SK-N-SH (cell line): ENCODE data around the gene OLFML1. TPM values are rescaled to one million over a fixed set of nuclear protein-coding genes. Genes with fewer than 3 reads are reported as not detected.

Experiments used
- CTCF ChIA-PET: fragments of 300-600, 350-600 bp; formaldehyde crosslinking; extraction: SDS; loops from one replicate; lab custom pipeline; 2021; lab: Yijun Ruan, JAX
- POLR2A ChIA-PET: fragments of 350-600 bp; sonication (Branson Sonifier 250); formaldehyde crosslinking; extraction: SDS; loops from one replicate; lab custom pipeline; 2020; ENCODE audit warnings: antibody characterized with exemption, inconsistent platforms; lab: Yijun Ruan, JAX
- DNase-seq: peaks from one replicate; pipeline ENCODE4 v3.0.0; 2012
- H2AFZ ChIP-seq: fragments of 200-600 bp; sonication (generic); 2 replicates; pipeline ENCODE4 v1.8.1; 2016; ENCODE audit warnings: antibody characterized with exemption, mild to moderate bottlenecking, low read depth
- H3F3A ChIP-seq: fragments of 200-600 bp; sonication (generic); replicated peaks from 2 replicates; pipeline ENCODE3; 2016; ENCODE audit warnings: antibody characterized with exemption, mild to moderate bottlenecking; ENCODE audit not compliant: insufficient read depth
- H3K27ac ChIP-seq, 2 experiments: fragments of 200-500 bp in 1 of 2; fragments of 200-600 bp in 1 of 2; sonication (Bioruptor generic) in 1 of 2; sonication (generic), shearing (Covaris generic) in 1 of 2; 2 replicates each; pipeline versions ENCODE4 v1.5.1 to v1.6.1; 2014 to 2016; ENCODE audit warnings: low read depth in 2 of 2, inconsistent platforms in 1 of 2, low read length in 1 of 2, mild to moderate bottlenecking in 1 of 2, mixed read lengths in 1 of 2
- H3K27me3 ChIP-seq: fragments of 200-600 bp; sonication (generic), shearing (Covaris generic); 2 replicates; pipeline ENCODE4 v1.6.1; 2016; ENCODE audit warnings: mixed run types; ENCODE audit not compliant: insufficient read depth
- H3K36me3 ChIP-seq, 2 experiments: fragments of 200-500 bp in 1 of 2; fragments of 200-600 bp in 1 of 2; sonication (Bioruptor generic) in 1 of 2; sonication (generic) in 1 of 2; replicated peaks in 1 of 2; 2 replicates each; pipeline versions ENCODE3 to v1.5.1; 2014 to 2016; ENCODE audit warnings: low read length in 1 of 2, mild to moderate bottlenecking in 1 of 2; ENCODE audit not compliant: insufficient read depth in 2 of 2, control insufficient read depth in 1 of 2
- H3K4me1 ChIP-seq, 2 experiments: fragments of 200-500 bp in 1 of 2; fragments of 200-600 bp in 1 of 2; sonication (Bioruptor generic) in 1 of 2; sonication (generic), shearing (Covaris generic) in 1 of 2; 2 replicates each; pipeline versions ENCODE4 v1.5.1 to v1.6.1; 2014 to 2016; ENCODE audit warnings: low read depth in 1 of 2, low read length in 1 of 2, mixed run types in 1 of 2; ENCODE audit not compliant: insufficient read depth in 2 of 2, control insufficient read depth in 1 of 2
- H3K4me2 ChIP-seq: fragments of 200-600 bp; sonication (generic), shearing (Covaris generic); 2 replicates; pipeline ENCODE4 v1.6.1; 2017; ENCODE audit warnings: mixed run types
- H3K4me3 ChIP-seq, 2 experiments: fragments of 200-500 bp in 1 of 2; fragments of 200-600 bp in 1 of 2; sonication (Bioruptor generic) in 1 of 2; sonication (generic), shearing (Covaris generic) in 1 of 2; 2 replicates each; pipeline versions ENCODE4 v1.5.1 to v1.8.1; 2014 to 2016; ENCODE audit warnings: low read depth in 2 of 2, inconsistent platforms in 1 of 2, low read length in 1 of 2, mild to moderate bottlenecking in 1 of 2, mixed read lengths in 1 of 2, moderate library complexity in 1 of 2
- H3K79me2 ChIP-seq: fragments of 200-600 bp; sonication (generic); 2 replicates; pipeline ENCODE4 v1.8.1; 2017; ENCODE audit warnings: mild to moderate bottlenecking; ENCODE audit not compliant: insufficient read depth
- H3K9ac ChIP-seq: fragments of 200-600 bp; sonication (generic); 2 replicates; pipeline ENCODE4 v1.6.1; 2017; ENCODE audit warnings: mixed run types
- H3K9me2 ChIP-seq: fragments of 200-600 bp; sonication (generic); 2 replicates; pipeline ENCODE4 v1.6.1; 2017; ENCODE audit warnings: mixed run types
- H3K9me3 ChIP-seq: fragments of 200-600 bp; sonication (generic); 2 replicates; pipeline ENCODE4 v1.6.1; 2017; ENCODE audit warnings: mixed run types, mild to moderate bottlenecking, moderate library complexity
- H4K20me1 ChIP-seq: fragments of 200-600 bp; sonication (generic); 2 replicates; pipeline ENCODE4 v1.6.1; 2017; ENCODE audit warnings: mild to moderate bottlenecking, mixed run types; ENCODE audit not compliant: insufficient read depth
- CHD2 ChIP-seq: fragments of 150-350 bp; IDR thresholded peaks from 2 replicates; pipeline ENCODE4 v1.6.1; 2018; ENCODE audit warnings: low read length; ENCODE audit not compliant: partially characterized antibody
- ELF1 ChIP-seq: IDR thresholded peaks from 2 replicates; pipeline ENCODE4 v1.4.0; 2012
- EP300 ChIP-seq, 2 experiments: IDR thresholded peaks; 2 replicates each; pipeline versions ENCODE4 v1.4.0 to v1.6.1; 2012; ENCODE audit warnings: borderline replicate concordance in 1 of 2, low read depth in 1 of 2, low read length in 1 of 2
- EZH2phosphoT487 ChIP-seq: fragments of 200-600 bp; sonication (generic); IDR thresholded peaks from 2 replicates; pipeline ENCODE4 v1.6.1; 2017; ENCODE audit warnings: low read depth, mixed run types, mild to moderate bottlenecking, antibody characterized with exemption, moderate library complexity, borderline replicate concordance
- FOSL2 ChIP-seq: IDR thresholded peaks from 2 replicates; pipeline ENCODE4 v1.4.0; 2012; ENCODE audit warnings: low read depth, mild to moderate bottlenecking, moderate library complexity, borderline replicate concordance
- GABPA ChIP-seq: IDR thresholded peaks from 2 replicates; pipeline ENCODE4 v1.4.0; 2012; ENCODE audit warnings: low read depth, mild to moderate bottlenecking
- GATA2 ChIP-seq: sonication (generic); formaldehyde crosslinking; IDR thresholded peaks from 2 replicates; pipeline ENCODE4 v1.5.0; 2020; ENCODE audit warnings: mild to moderate bottlenecking, missing genetic modification reagents
- JUND ChIP-seq: IDR thresholded peaks from 2 replicates; pipeline ENCODE4 v1.4.0; 2012
- MEF2A ChIP-seq: IDR thresholded peaks from 2 replicates; pipeline ENCODE4 v1.4.0; 2012; ENCODE audit warnings: low read depth, borderline replicate concordance
- NFIC ChIP-seq: IDR thresholded peaks from 2 replicates; pipeline ENCODE4 v1.4.0; 2012; ENCODE audit warnings: borderline replicate concordance
- NRF1 ChIP-seq: IDR thresholded peaks from 2 replicates; pipeline ENCODE4 v1.6.1; 2012; ENCODE audit warnings: low read depth, mild to moderate bottlenecking, low read length
- PBX3 ChIP-seq: IDR thresholded peaks from 2 replicates; pipeline ENCODE4; 2012
- POLR2AphosphoS5 ChIP-seq: IDR thresholded peaks from 2 replicates; pipeline ENCODE4 v1.6.1; 2012; ENCODE audit warnings: low read depth, low read length
- RAD21 ChIP-seq: IDR thresholded peaks from 2 replicates; pipeline ENCODE4 v1.6.1; 2012; ENCODE audit warnings: mild to moderate bottlenecking, low read length
- RCOR1 ChIP-seq: fragments of 150-350 bp; IDR thresholded peaks from 2 replicates; pipeline ENCODE4 v1.6.1; 2017; ENCODE audit warnings: antibody characterized with exemption, low read length
- RFX5 ChIP-seq: IDR thresholded peaks from 2 replicates; pipeline ENCODE4 v1.6.1; 2012; ENCODE audit warnings: mild to moderate bottlenecking, improper control_type of control experiment, low read length
- SIN3A ChIP-seq: IDR thresholded peaks from 2 replicates; pipeline ENCODE4 v1.6.1; 2012; ENCODE audit warnings: low read depth, mild to moderate bottlenecking, low read length, moderate library complexity, borderline replicate concordance
- TCF12 ChIP-seq: IDR thresholded peaks from 2 replicates; pipeline ENCODE4 v1.4.0; 2012
- TEAD4 ChIP-seq: IDR thresholded peaks from 2 replicates; pipeline ENCODE4 v1.4.0; 2012; ENCODE audit warnings: mild to moderate bottlenecking, borderline replicate concordance; ENCODE audit not compliant: insufficient read depth
- WGBS: methylation state at CpG from one replicate; pipeline ENCODE4 v1.1.6; 2017; ENCODE audit warnings: low lambda C conversion rate; 5-methylcytosine and 5-hydroxymethylcytosine counted together
- polyA plus RNA-seq, 3 experiments: library from polyadenylated mRNA; depleted of rRNA; stranded (reverse); fragments of >200 nt; gene quantifications; 2 replicates each; pipeline ENCODE4 v1.2.3, GENCODE V29; 2012
- TF ChIP-seq, protein P1 (sequence below): IDR thresholded peaks from 2 replicates; pipeline ENCODE4 v1.4.0; 2012; ENCODE audit warnings: low read depth, borderline replicate concordance
- TF ChIP-seq, protein P2 (sequence below): fragments of 200-600 bp; sonication (generic); IDR thresholded peaks from 2 replicates; pipeline ENCODE4 v1.6.1; 2017; ENCODE audit warnings: antibody characterized with exemption, mild to moderate bottlenecking, moderate library complexity

The OLFML1 gene
- polyA plus RNA-seq, 1 of the 3 experiments (the other 2 are of a cell fraction) = not detected

DNA sequence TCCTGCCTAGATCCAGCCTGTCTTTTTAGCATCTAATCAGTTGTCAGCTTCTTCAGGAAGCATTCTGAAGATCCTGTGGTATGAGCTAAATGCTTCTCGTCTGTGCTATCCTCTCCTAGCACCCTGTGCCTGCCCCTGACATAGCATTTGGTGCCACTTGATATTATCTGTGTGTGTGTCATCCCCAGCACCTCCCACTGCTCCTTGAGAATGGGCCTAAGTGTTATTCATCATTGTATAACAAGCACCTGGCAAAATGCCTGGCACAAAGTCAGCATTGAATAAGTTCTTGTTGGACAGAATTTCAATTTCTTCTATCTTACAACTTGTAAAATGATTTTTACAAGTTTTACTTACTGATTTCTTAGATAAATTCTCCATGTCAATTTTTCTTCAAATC is 28.1 kb upstream of the OLFML1 start:
- H3K79me2 ChIP-seq = no peaks in the 10 kb centered on the region
- CTCF ChIA-PET = interaction anchor here (1.1 to 1.4 kb wide), 2 partner anchors 28 to 208 kb away, joined by 3 read pairs; partner anchors contain the start of gene OLFML1
- POLR2A ChIA-PET = no interaction called here

DNA sequence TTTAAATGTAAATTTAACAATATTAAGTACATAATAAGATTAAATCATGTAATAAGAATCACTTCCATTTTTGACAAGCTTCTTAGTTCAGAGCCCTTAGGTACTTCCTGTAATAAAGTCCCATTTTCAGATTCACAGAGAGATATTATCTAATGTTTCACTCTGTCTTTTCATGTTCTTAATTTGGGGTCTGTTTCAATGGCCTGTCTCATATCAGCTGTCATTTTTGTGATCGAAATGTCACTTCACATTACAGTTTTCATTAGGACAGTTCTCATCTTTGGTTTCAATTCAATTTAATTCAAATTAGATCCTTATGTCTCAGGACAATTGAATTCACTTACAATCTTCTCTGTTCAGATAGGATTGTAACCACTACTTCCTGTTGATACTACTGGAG is 22.6 kb upstream of the OLFML1 start:
- Histone ChIP-seq H4K20me1 (no peaks in the 10 kb centered on the region), H3K27me3 (no peaks in the 10 kb centered on the region), H3K9ac (no peak overlapping the region), H2AFZ (no peak overlapping the region), H3K36me3 (no peaks in the 10 kb centered on the region), H3K79me2 (no peaks in the 10 kb centered on the region), H3K9me2 (no peaks in the 10 kb centered on the region), H3K9me3 (no peaks in the 10 kb centered on the region), H3K4me2 (no peak overlapping the region), H3K4me3 (no peak overlapping the region), H3K27ac (no peak overlapping the region; a peak in 1 of 4 replicates), H3F3A (no peaks in the 10 kb centered on the region), H3K4me1 (peaks cover 0 to 5% of the 10 kb centered on the region in 2 experiments; a peak in 1 of 4 replicates)
- CTCF ChIA-PET = interaction anchor here (0.8 to 1.7 kb wide), 5 partner anchors 11 to 343 kb away, joined by 3 to 7 read pairs (median 4); partner anchors contain the start of gene PPFIBP2
- 2% methylated on average over 1 of the region's 1 CpG for WGBS
- POLR2A ChIA-PET = no interaction called here
- peak; percentile 53 for DNase-seq
- no peak for TF ChIP-seq NFIC
- peak; percentile 49; the same call in 1 of the 2 replicates for TF ChIP-seq TEAD4
- TF ChIP-seq MEF2A = no peak
- no peak for TF ChIP-seq RFX5
- TF ChIP-seq CHD2 = peak; percentile 83
- TF ChIP-seq NRF1 = no peak
- TF ChIP-seq EZH2phosphoT487 = no peak
- TF ChIP-seq GATA2 (CRISPR knock-in tag) = peak; percentile 92
- TF ChIP-seq POLR2AphosphoS5 = peak; percentile 84
- TF ChIP-seq JUND = 0 out of 2 replicates have a peak, but pooled peaks have one; percentile 16
- peak; percentile 97 for TF ChIP-seq RCOR1
- TF ChIP-seq FOSL2 = no peak
- TF ChIP-seq TCF12 = peak; percentile 77
- TF ChIP-seq, protein P1, sequence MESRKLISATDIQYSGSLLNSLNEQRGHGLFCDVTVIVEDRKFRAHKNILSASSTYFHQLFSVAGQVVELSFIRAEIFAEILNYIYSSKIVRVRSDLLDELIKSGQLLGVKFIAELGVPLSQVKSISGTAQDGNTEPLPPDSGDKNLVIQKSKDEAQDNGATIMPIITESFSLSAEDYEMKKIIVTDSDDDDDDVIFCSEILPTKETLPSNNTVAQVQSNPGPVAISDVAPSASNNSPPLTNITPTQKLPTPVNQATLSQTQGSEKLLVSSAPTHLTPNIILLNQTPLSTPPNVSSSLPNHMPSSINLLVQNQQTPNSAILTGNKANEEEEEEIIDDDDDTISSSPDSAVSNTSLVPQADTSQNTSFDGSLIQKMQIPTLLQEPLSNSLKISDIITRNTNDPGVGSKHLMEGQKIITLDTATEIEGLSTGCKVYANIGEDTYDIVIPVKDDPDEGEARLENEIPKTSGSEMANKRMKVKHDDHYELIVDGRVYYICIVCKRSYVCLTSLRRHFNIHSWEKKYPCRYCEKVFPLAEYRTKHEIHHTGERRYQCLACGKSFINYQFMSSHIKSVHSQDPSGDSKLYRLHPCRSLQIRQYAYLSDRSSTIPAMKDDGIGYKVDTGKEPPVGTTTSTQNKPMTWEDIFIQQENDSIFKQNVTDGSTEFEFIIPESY = 0 out of 2 replicates have a peak, but pooled peaks have one; percentile 29
- TF ChIP-seq, protein P2, sequence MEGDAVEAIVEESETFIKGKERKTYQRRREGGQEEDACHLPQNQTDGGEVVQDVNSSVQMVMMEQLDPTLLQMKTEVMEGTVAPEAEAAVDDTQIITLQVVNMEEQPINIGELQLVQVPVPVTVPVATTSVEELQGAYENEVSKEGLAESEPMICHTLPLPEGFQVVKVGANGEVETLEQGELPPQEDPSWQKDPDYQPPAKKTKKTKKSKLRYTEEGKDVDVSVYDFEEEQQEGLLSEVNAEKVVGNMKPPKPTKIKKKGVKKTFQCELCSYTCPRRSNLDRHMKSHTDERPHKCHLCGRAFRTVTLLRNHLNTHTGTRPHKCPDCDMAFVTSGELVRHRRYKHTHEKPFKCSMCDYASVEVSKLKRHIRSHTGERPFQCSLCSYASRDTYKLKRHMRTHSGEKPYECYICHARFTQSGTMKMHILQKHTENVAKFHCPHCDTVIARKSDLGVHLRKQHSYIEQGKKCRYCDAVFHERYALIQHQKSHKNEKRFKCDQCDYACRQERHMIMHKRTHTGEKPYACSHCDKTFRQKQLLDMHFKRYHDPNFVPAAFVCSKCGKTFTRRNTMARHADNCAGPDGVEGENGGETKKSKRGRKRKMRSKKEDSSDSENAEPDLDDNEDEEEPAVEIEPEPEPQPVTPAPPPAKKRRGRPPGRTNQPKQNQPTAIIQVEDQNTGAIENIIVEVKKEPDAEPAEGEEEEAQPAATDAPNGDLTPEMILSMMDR = no peak
- TF ChIP-seq SIN3A = no peak
- TF ChIP-seq RAD21 = no peak
- no peak for TF ChIP-seq ELF1
- no peak for TF ChIP-seq GABPA

More for the DNA sequence above, 28.1 kb upstream of the OLFML1 start:
- Histone ChIP-seq H3K9me2 (no peaks in the 10 kb centered on the region), H4K20me1 (no peaks in the 10 kb centered on the region), H3K27ac (no peak overlapping the region), H2AFZ (no peak overlapping the region), H3F3A (no peaks in the 10 kb centered on the region), H3K4me3 (no peak overlapping the region), H3K9ac (no peak overlapping the region), H3K36me3 (no peaks in the 10 kb centered on the region), H3K27me3 (no peaks in the 10 kb centered on the region), H3K9me3 (no peaks in the 10 kb centered on the region), H3K4me2 (peak overlapping the region; percentile 26; the same call in 1 of the 2 replicates), H3K4me1 (no peaks in the 10 kb centered on the region; a peak in 1 of 4 replicates)
- WGBS = 0% methylated on average over 1 of the region's 1 CpG
- TF ChIP-seq RFX5 (no peak), JUND (no peak), NFIC (0 out of 2 replicates have a peak, but pooled peaks have one; percentile 9), EP300 (IDR thresholded peaks at IDR 0.05; ENCODE audit: borderline replicate concordance in 1 of 2, low read depth in 1 of 2, low read length in 1 of 2) (no peak), PBX3 (peak; percentile 42; the same call in 1 of the 2 replicates)
- DNase-seq = no peak
